Activated naive CD8-positive, alpha-beta T cell treated with anti-CD3 and anti-CD28 coated beads, Interleukin-2, amount 50 U/mL, for 24 hours (primary cell): ENCODE data around the gene TACC3.
A peak's percentile ranks its signal among the peaks of the same experiment; 100 is the strongest.

Source experiments
- ATAC-seq: fragments of 150-1000 bp; cut with Tn5 transposase; one replicate; pipeline ENCODE4 v1.10.0; 2021
- DNase-seq: peaks from one replicate; pipeline ENCODE4 v3.0.0; 2021
- H3K27ac Mint-ChIP-seq: one replicate; pipeline ENCODE4 v1.8.0; 2021; ENCODE audit warnings: mild to moderate bottlenecking, mixed read lengths
- H3K27me3 Mint-ChIP-seq: one replicate; pipeline ENCODE4 v1.8.0; 2021; ENCODE audit warnings: mixed read lengths
- H3K36me3 Mint-ChIP-seq: one replicate; pipeline ENCODE4 v1.8.0; 2021; ENCODE audit warnings: low read depth, mixed read lengths
- H3K4me1 Mint-ChIP-seq: one replicate; pipeline ENCODE4 v1.8.0; 2021; ENCODE audit warnings: mixed read lengths
- H3K4me3 Mint-ChIP-seq: one replicate; pipeline ENCODE4 v1.8.0; 2021; ENCODE audit warnings: mild to moderate bottlenecking, moderate library complexity, mixed read lengths
- H3K9me3 Mint-ChIP-seq: one replicate; pipeline ENCODE4 v1.8.0; 2021; ENCODE audit warnings: mixed read lengths

The TACC3 gene

DNA sequence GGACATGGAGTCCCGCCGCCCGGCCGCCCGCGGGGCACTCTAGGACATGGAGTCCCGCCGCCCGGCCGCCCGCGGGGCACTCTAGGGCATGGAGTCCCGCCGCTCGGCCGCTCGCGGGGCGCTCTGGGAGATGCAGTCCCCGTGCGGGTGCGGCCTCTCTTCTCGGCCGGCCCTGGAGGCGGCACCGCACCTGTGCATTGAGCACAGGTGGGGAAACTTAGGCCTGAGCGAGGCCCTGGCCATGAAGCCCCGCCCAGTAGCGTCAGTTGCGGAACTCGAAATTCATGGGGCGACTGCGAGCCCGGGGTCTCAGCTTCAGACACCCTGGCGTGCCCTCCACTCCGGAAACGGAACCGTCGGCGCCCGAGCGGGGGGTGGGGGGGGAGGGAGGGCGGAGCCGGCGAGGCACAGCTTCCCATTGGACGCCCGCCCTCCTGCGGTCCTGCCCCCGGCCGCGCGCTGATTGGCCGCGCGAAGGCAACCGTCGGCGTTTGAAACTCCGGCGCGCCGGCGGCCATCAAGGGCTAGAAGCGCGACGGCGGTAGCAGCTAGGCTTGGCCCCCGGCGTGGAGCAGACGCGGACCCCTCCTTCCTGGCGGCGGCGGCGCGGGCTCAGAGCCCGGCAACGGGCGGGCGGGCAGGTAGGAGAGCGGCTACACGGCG is at the start of gene TACC3, which contains the start of gene TMEM129:
TSS of gene TACC3 (plus strand) at position 519 of the 663 bp plus-strand sequence. CDS start 1,901 bp downstream, outside the sequence.
TSS of gene TMEM129 (minus strand) at position 321 of the 663 bp plus-strand sequence. CDS start 486 bp downstream, outside the sequence.
- ATAC-seq (peak; percentile 83), DNase-seq (peak; percentile 93)
- H3K4me3 Mint-ChIP-seq = peak within 1 kb of the TSS; percentile 98
- peaks cover 52% of the 10 kb centered on the region for H3K4me1 Mint-ChIP-seq
- H3K27me3 Mint-ChIP-seq = no peaks in the 10 kb centered on the region
- no peaks in the 10 kb centered on the region for H3K9me3 Mint-ChIP-seq
- H3K27ac Mint-ChIP-seq = peak within 1 kb of the TSS; percentile 95
- H3K36me3 Mint-ChIP-seq = peaks cover 35% of the 10 kb centered on the region

DNA sequence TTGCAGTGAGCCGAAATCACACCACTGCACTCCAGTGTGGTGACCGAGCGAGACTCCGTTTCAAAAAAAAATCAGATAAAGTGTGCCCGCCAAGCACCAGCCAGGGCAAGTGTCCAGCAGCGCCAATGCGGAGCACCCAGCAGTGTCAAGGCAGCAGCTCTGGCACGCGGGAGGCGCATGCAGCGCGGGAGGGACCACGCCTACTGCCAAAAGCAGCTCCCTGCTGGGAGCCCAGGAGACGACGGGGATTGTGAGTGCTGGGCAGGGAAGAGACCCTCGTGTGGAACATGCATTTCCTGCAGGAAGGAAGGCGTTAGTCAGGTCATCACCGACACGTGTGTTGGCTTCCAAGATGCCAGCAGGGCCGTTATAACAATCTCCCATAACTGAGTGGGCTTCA is 47.6 kb upstream of the TACC3 start:
- Mint-ChIP-seq H3K27ac (no peak overlapping the region), H3K4me1 (no peaks in the 10 kb centered on the region)

DNA sequence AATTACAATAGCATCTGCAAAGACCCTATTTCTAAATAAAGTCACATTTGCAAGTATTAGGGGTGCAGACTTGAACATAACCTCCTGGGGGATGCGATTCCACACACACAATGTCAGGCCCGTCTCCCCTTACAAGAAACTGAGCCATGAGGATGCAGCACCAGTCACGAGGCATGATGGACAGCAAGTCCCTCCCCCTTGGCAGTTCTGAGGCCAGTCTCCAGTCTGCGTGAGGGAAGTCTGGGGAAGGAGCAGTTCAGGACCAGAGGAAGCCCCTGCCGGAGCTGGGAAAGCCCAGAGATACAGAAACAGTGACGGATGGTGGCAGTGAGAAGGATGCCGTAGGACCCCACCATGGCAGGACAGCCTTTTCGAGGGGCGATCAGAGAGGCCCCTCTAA is 46.6 kb upstream of the TACC3 start:
- H3K27me3 Mint-ChIP-seq = no peaks in the 10 kb centered on the region
- H3K9me3 Mint-ChIP-seq = no peaks in the 10 kb centered on the region
- no peak overlapping the region for H3K4me3 Mint-ChIP-seq
- no peak overlapping the region for H3K27ac Mint-ChIP-seq
- DNase-seq (no peak), ATAC-seq (no peak)
- no peaks in the 10 kb centered on the region for H3K36me3 Mint-ChIP-seq
- H3K4me1 Mint-ChIP-seq = no peaks in the 10 kb centered on the region

More for the DNA sequence above, 47.6 kb upstream of the TACC3 start:
- ATAC-seq (no peak), DNase-seq (no peak)
- Mint-ChIP-seq H3K36me3 (no peaks in the 10 kb centered on the region), H3K9me3 (no peaks in the 10 kb centered on the region), H3K27me3 (no peaks in the 10 kb centered on the region), H3K4me3 (no peak overlapping the region)

DNA sequence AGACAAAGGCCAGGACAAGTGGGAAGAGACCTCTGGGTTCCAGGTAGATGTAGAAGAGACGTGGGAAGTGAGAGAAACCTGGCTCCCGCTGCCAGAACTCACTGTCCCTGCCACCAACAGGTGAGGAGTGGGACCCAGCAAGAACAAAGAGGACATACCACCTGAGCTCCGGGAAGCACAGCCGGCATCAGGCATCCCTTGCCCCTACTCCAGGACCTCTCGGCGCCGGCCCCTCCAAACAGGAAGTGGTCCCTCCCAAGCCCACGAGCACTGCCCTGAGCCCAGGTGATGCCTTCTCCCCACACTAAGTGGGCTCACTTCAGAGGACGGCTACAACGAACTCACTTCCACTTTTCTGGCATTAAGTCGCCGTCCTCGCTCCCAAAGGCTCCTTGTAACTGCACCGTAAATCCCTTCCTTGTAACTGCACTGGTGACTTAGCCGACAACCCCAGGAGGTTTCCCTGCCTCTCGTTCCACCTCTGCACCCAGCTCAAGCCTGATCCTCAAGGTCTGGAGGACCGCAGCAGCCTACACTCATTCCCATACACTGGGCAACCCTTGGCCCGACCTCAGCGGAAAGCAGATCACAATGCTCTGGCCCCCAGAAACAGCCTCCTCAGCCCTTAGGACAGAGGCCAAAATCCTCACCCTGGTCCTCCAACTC is 46.1 kb upstream of the TACC3 start:
- Mint-ChIP-seq H3K4me3 (no peak overlapping the region), H3K27ac (no peak overlapping the region), H3K27me3 (no peaks in the 10 kb centered on the region), H3K4me1 (no peaks in the 10 kb centered on the region), H3K36me3 (no peaks in the 10 kb centered on the region), H3K9me3 (no peaks in the 10 kb centered on the region)
- no peak for DNase-seq
- no peak for ATAC-seq

DNA sequence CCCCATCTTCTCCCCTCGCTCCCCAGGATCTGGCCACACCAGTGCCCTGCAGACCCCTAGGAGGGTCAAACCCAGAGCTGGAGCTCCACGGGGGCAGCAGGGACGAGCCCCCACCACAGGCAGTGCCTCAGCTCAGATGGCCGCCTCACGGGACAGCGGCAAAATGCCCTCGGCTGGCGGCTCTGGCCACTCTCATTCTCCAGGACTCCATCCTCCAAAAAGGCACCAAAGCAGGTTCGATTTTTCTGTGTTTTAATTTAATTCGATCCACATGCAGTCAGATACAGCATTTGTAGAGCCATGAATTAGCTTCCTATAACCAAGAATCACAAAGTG is 45.6 kb upstream of the TACC3 start:
- DNase-seq (no peak), ATAC-seq (no peak)
- Mint-ChIP-seq H3K4me3 (no peak overlapping the region), H3K27me3 (no peaks in the 10 kb centered on the region), H3K9me3 (no peaks in the 10 kb centered on the region), H3K4me1 (no peaks in the 10 kb centered on the region), H3K36me3 (no peaks in the 10 kb centered on the region), H3K27ac (no peak overlapping the region)

- no peaks in the 10 kb centered on the region for H3K36me3 Mint-ChIP-seq
- ATAC-seq (no peak), DNase-seq (no peak)
- H3K27ac Mint-ChIP-seq = no peak overlapping the region
- no peaks in the 10 kb centered on the region for H3K4me1 Mint-ChIP-seq
- H3K27me3 Mint-ChIP-seq = no peaks in the 10 kb centered on the region
- no peaks in the 10 kb centered on the region for H3K9me3 Mint-ChIP-seq
- H3K4me3 Mint-ChIP-seq = no peak overlapping the region
Observed at GRCh38 chr4:1676605-1677525, 44.5 kb upstream of the TACC3 start.

DNA sequence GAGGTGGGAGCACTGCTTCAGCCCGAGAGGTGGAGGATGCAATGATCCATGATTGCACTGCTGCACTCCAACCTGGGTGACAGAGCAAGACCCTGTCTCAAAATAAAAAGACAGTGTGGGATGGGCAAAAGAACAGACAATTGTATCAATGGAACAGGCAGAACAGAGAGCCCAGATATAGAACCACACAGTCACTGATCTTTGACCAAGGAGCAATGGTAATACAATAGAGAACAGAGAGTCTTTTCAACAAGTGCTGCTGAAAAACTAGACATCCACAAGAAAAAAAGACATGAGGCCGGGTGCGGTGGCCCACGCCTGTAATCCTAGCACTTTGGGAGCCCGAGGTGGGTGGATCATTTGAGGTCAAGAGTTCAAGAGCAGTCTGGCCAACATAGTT is 43.1 kb upstream of the TACC3 start:
- DNase-seq (no peak), ATAC-seq (no peak)
- Mint-ChIP-seq H3K27ac (no peak overlapping the region), H3K4me3 (no peak overlapping the region), H3K27me3 (peaks cover under 1% of the 10 kb centered on the region), H3K4me1 (peaks cover 8% of the 10 kb centered on the region), H3K9me3 (no peaks in the 10 kb centered on the region), H3K36me3 (no peaks in the 10 kb centered on the region)

- peaks cover 2% of the 10 kb centered on the region for H3K36me3 Mint-ChIP-seq
- peaks cover 3% of the 10 kb centered on the region for H3K27me3 Mint-ChIP-seq
- peaks cover 11% of the 10 kb centered on the region for H3K4me1 Mint-ChIP-seq
- H3K27ac Mint-ChIP-seq = peak overlapping the region; percentile 73
- ATAC-seq (no peak), DNase-seq (no peak)
- H3K9me3 Mint-ChIP-seq = no peaks in the 10 kb centered on the region
- peak overlapping the region; percentile 81 for H3K4me3 Mint-ChIP-seq
Observed at GRCh38 chr4:1682860-1683259, 38.5 kb upstream of the TACC3 start.

DNA sequence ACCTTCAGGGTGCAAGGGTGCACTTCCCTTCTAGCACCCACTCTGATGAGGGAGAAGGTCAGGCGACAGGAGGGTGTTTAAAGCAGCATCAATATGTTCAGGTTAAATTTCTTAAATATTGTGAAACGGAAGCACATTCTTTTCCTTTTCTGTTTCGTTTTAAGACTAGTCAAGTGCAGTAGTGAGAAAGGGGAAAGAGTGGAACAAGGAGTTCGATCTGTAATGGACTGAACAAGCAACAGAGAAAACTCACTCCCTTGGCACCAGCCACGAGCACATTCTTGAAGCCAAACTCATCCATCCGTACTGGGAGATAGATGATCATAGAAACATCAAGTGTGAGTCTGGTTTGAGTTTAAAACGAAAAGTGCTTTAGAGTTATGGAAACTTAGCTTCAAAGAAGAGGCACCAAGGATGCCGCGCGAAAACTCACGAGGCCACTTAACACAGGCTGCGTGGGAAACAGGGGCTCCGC is 38.0 kb upstream of the TACC3 start:
- Mint-ChIP-seq H3K9me3 (no peaks in the 10 kb centered on the region), H3K27ac (peak overlapping the region; percentile 73), H3K4me3 (peak overlapping the region; percentile 81), H3K4me1 (peaks cover 11% of the 10 kb centered on the region), H3K27me3 (peaks cover 3% of the 10 kb centered on the region), H3K36me3 (peaks cover 2% of the 10 kb centered on the region)
- ATAC-seq = no peak
- no peak for DNase-seq

- H3K27me3 Mint-ChIP-seq = peaks cover 3% of the 10 kb centered on the region
- DNase-seq = peak; percentile 32
- H3K27ac Mint-ChIP-seq = peak within 1 kb of the TSS; percentile 73
- peaks cover 11% of the 10 kb centered on the region for H3K4me1 Mint-ChIP-seq
- H3K9me3 Mint-ChIP-seq = no peaks in the 10 kb centered on the region
- peaks cover 2% of the 10 kb centered on the region for H3K36me3 Mint-ChIP-seq
- ATAC-seq = peak; percentile 94
- H3K4me3 Mint-ChIP-seq = peak within 1 kb of the TSS; percentile 81
Observed at GRCh38 chr4:1683736-1684505, 37.4 kb upstream of the TACC3 start, which contains the start of gene FAM53A. FAM53A (minus strand) TSS chr4:1684313; CDS start chr4:1668741, 15,572 bp downstream.

DNA sequence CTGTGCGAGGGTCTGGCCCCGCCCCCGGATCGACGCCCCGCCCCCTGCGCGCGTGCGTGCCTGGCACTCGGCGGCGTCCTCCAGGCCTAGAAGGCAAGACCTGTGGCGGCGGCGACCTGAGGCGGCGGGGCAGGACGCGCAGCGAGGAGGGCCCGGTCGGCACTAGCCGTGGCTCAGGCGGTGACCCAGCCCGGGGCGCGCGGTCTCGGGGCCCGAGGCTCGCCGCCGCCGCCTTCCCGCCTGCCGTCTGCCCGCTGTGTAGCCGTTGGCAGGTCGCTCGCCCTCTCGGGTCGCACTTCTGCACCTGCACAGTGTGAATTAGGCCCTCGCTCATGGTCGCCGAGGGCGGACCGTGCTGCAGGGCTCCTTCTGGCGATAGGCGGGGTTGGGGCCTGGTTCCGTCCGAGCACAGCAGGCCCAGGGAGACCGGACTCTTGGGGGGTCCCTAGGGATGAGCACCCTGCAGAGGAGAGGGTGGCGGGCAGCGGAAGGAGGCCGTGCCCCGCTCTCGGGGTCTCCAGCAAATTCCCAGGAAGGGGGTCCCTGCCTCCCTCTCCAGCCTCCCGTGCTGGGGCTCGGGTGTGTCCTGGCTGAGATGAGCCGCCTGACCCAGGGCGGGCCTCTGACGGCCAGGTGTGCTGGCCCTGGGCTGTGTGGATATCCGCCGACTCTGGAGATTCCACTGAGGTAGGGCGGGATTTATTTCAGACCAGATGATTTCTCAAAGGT is 36.7 kb upstream of the TACC3 start:
- Mint-ChIP-seq H3K9me3 (no peaks in the 10 kb centered on the region), H3K27me3 (peaks cover 3% of the 10 kb centered on the region), H3K4me1 (peaks cover 11% of the 10 kb centered on the region), H3K27ac (no peak overlapping the region), H3K36me3 (peaks cover 4% of the 10 kb centered on the region), H3K4me3 (peak overlapping the region; percentile 40)
- DNase-seq (peak; percentile 98), ATAC-seq (peak; percentile 29)

- ATAC-seq (no peak), DNase-seq (no peak)
- H3K36me3 Mint-ChIP-seq = peaks cover 9% of the 10 kb centered on the region
- H3K9me3 Mint-ChIP-seq = no peaks in the 10 kb centered on the region
- peaks cover 3% of the 10 kb centered on the region for H3K27me3 Mint-ChIP-seq
- peaks cover 11% of the 10 kb centered on the region for H3K4me1 Mint-ChIP-seq
- no peak overlapping the region for H3K27ac Mint-ChIP-seq
- no peak overlapping the region for H3K4me3 Mint-ChIP-seq
Observed at GRCh38 chr4:1685235-1686150, 35.8 kb upstream of the TACC3 start.
